ENCODE results near the gene SHB. TPM values are rescaled to one million over a fixed set of nuclear protein-coding genes. Genes with fewer than 3 reads are reported as not detected.

Gene SHB
- total RNA-seq, 2 experiments from 2014 or later: 0.41 to 1.0 TPM

- no peak overlapping the region for H2AFZ ChIP-seq (ENCODE audit: low read length)
- H3K36me3 ChIP-seq (ENCODE audit: insufficient read depth, low read length): no peaks in the 10 kb centered on the region
- H3K27ac ChIP-seq (ENCODE audit: low read depth, low read length, poor library complexity, severe bottlenecking): no peak overlapping the region
- no peak for DNase-seq (ENCODE audit: low spot score)
- intact Hi-C loops (cut with micrococcal nuclease; ENCODE audit: unreplicated experiment): no loop called here
- TF ChIP-seq CTCF (conservative IDR thresholded peaks at IDR 0.05; ENCODE audit: low read length): no peak
- TF ChIP-seq EZH2phosphoT487 (IDR thresholded peaks at IDR 0.05; ENCODE audit: borderline replicate concordance, low read depth, low read length): no peak
- no peaks in the 10 kb centered on the region for H3K9me3 ChIP-seq (ENCODE audit: low read length)
- H3K79me2 ChIP-seq (ENCODE audit: insufficient read depth, low read depth, low read length): no peaks in the 10 kb centered on the region
- ChIA-PET POLR2A (no interaction called here), CTCF (ENCODE audit: unreplicated experiment) (no interaction called here)
- no TSS peak for BruUV-seq (replicated peaks)
- H4K20me1 ChIP-seq (ENCODE audit: insufficient read depth, low read length): no peaks in the 10 kb centered on the region
- no peaks in the 10 kb centered on the region for H3K9me2 ChIP-seq (ENCODE audit: insufficient read depth, low read length)
- H3K4me1 ChIP-seq (ENCODE audit: insufficient read depth, low read length, poor library complexity, severe bottlenecking): no peaks in the 10 kb centered on the region
- no peak overlapping the region for H3K4me2 ChIP-seq (ENCODE audit: low read length)
- no peak overlapping the region for H3K4me3 ChIP-seq (ENCODE audit: low read depth, low read length, poor library complexity, severe bottlenecking)
Observed at GRCh38 chr9:37955781-37956422, 113.1 kb downstream of the SHB start.

- H3K79me2 ChIP-seq (ENCODE audit: insufficient read depth, low read depth, low read length): no peaks in the 10 kb centered on the region
- no peaks in the 10 kb centered on the region for H3K36me3 ChIP-seq (ENCODE audit: insufficient read depth, low read length)
- intact Hi-C loops (cut with micrococcal nuclease; ENCODE audit: unreplicated experiment): no loop called here
- H3K4me1 ChIP-seq (ENCODE audit: insufficient read depth, low read length, poor library complexity, severe bottlenecking): no peaks in the 10 kb centered on the region
- TF ChIP-seq EZH2phosphoT487 (IDR thresholded peaks at IDR 0.05; ENCODE audit: borderline replicate concordance, low read depth, low read length): no peak
- H4K20me1 ChIP-seq (ENCODE audit: insufficient read depth, low read length): no peaks in the 10 kb centered on the region
- no peak for DNase-seq (ENCODE audit: low spot score)
- BruUV-seq (replicated peaks): no TSS peak
- H3K4me3 ChIP-seq (ENCODE audit: low read depth, low read length, poor library complexity, severe bottlenecking): no peak overlapping the region
- no peak overlapping the region for H3K27ac ChIP-seq (ENCODE audit: low read depth, low read length, poor library complexity, severe bottlenecking)
- POLR2A ChIA-PET: no interaction called here
- CTCF ChIA-PET (ENCODE audit: unreplicated experiment): no interaction called here
- no peaks in the 10 kb centered on the region for H3K9me2 ChIP-seq (ENCODE audit: insufficient read depth, low read length)
- H2AFZ ChIP-seq (ENCODE audit: low read length): no peak overlapping the region
- no peak overlapping the region for H3K4me2 ChIP-seq (ENCODE audit: low read length)
- H3K9me3 ChIP-seq (ENCODE audit: low read length): no peaks in the 10 kb centered on the region
Observed at GRCh38 chr9:37954581-37954981, 114.4 kb downstream of the SHB start.

- H3K79me2 ChIP-seq (ENCODE audit: insufficient read depth, low read depth, low read length): no peaks in the 10 kb centered on the region
- no peak overlapping the region for H3K4me3 ChIP-seq (ENCODE audit: low read depth, low read length, poor library complexity, severe bottlenecking)
- H3K27ac ChIP-seq (ENCODE audit: low read depth, low read length, poor library complexity, severe bottlenecking): no peak overlapping the region
- BruUV-seq (replicated peaks): no TSS peak
- H3K36me3 ChIP-seq (ENCODE audit: insufficient read depth, low read length): no peaks in the 10 kb centered on the region
- no peak overlapping the region for H3K4me2 ChIP-seq (ENCODE audit: low read length)
- no peaks in the 10 kb centered on the region for H4K20me1 ChIP-seq (ENCODE audit: insufficient read depth, low read length)
- no peak for DNase-seq (ENCODE audit: low spot score)
- ChIA-PET CTCF (ENCODE audit: unreplicated experiment) (no interaction called here), POLR2A (no interaction called here)
- H3K4me1 ChIP-seq (ENCODE audit: insufficient read depth, low read length, poor library complexity, severe bottlenecking): no peaks in the 10 kb centered on the region
- intact Hi-C loops (cut with micrococcal nuclease; ENCODE audit: unreplicated experiment): no loop called here
- TF ChIP-seq CTCF (conservative IDR thresholded peaks at IDR 0.05; ENCODE audit: low read length) (no peak), EZH2phosphoT487 (IDR thresholded peaks at IDR 0.05; ENCODE audit: borderline replicate concordance, low read depth, low read length) (no peak)
- no peaks in the 10 kb centered on the region for H3K9me2 ChIP-seq (ENCODE audit: insufficient read depth, low read length)
- H3K9me3 ChIP-seq (ENCODE audit: low read length): no peaks in the 10 kb centered on the region
- no peak overlapping the region for H2AFZ ChIP-seq (ENCODE audit: low read length)
Observed at GRCh38 chr9:37953775-37954437, 115.1 kb downstream of the SHB start.
